GM19397 (cell line): ENCODE results near the gene PIK3R4.

Experiments
- ATAC-seq: cut with Tn5 transposase; IDR thresholded peaks from one replicate; pipeline ENCODE4 v1.9.1; 2021; ENCODE audit warnings: mild to moderate bottlenecking, moderate library complexity; ENCODE audit not compliant: unreplicated experiment

Gene PIK3R4

GRCh38 chr3:130644628-130645253 lies 101.9 kb downstream of the PIK3R4 start:
- no peak for ATAC-seq

- ATAC-seq = no peak
Observed at GRCh38 chr3:130640027-130640426, 106.6 kb downstream of the PIK3R4 start.

- ATAC-seq = no peak
Observed at GRCh38 chr3:130636480-130637234, 110.0 kb downstream of the PIK3R4 start.

GRCh38 chr3:130635978-130636377 lies 110.7 kb downstream of the PIK3R4 start:
- no peak for ATAC-seq

- ATAC-seq = no peak
Observed at GRCh38 chr3:130635285-130635684, 111.3 kb downstream of the PIK3R4 start.
